ENCODE data around the gene CCN6. TPM values are rescaled to one million over a fixed set of nuclear protein-coding genes. Genes with fewer than 3 reads are reported as not detected.

The CCN6 gene
- total RNA-seq, 1 donor from 2014 or later: not detected

GRCh38 chr6:112062966-112063365, 9.1 kb downstream of the CCN6 start:
- Mint-ChIP-seq H3K4me1 (no peaks in the 10 kb centered on the region), H3K36me3 (no peaks in the 10 kb centered on the region), H3K27me3 (ENCODE audit: insufficient read depth, low read depth) (no peaks in the 10 kb centered on the region), H3K9me3 (no peaks in the 10 kb centered on the region), H3K4me3 (no peak overlapping the region), H3K27ac (no peak overlapping the region)
- Histone ChIP-seq H3K4me3 (no peak overlapping the region), H3K4me1 (no peaks in the 10 kb centered on the region), H3F3A (ENCODE audit: low read depth) (no peaks in the 10 kb centered on the region), H2AFZ (replicated peaks) (no peak overlapping the region), H4K20me1 (ENCODE audit: low read depth) (no peaks in the 10 kb centered on the region), H3K79me2 (ENCODE audit: low read depth) (no peaks in the 10 kb centered on the region), H3K36me3 (no peaks in the 10 kb centered on the region), H3K4me2 (no peak overlapping the region), H3K9me3 (ENCODE audit: low read depth) (no peaks in the 10 kb centered on the region), H3K27me3 (no peaks in the 10 kb centered on the region), H3K27ac (no peak overlapping the region), H3K9ac (no peak overlapping the region)
- no peak for DNase-seq (ENCODE audit: low spot score)
- TF ChIP-seq EZH2phosphoT487 (IDR thresholded peaks at IDR 0.05): no peak

- Histone ChIP-seq H3K4me3 (no peak overlapping the region), H3K79me2 (ENCODE audit: low read depth) (no peaks in the 10 kb centered on the region), H4K20me1 (ENCODE audit: low read depth) (no peaks in the 10 kb centered on the region), H2AFZ (replicated peaks) (no peak overlapping the region), H3K27me3 (no peaks in the 10 kb centered on the region), H3K4me1 (no peaks in the 10 kb centered on the region), H3K4me2 (no peak overlapping the region), H3K36me3 (no peaks in the 10 kb centered on the region), H3K9ac (no peak overlapping the region), H3K27ac (no peak overlapping the region), H3F3A (ENCODE audit: low read depth) (peaks cover 4% of the 10 kb centered on the region), H3K9me3 (ENCODE audit: low read depth) (no peaks in the 10 kb centered on the region)
- no peaks in the 10 kb centered on the region for H3K9me3 Mint-ChIP-seq
- no peaks in the 10 kb centered on the region for H3K27me3 Mint-ChIP-seq (ENCODE audit: insufficient read depth, low read depth)
- no peaks in the 10 kb centered on the region for H3K4me1 Mint-ChIP-seq
- TF ChIP-seq EZH2phosphoT487 (IDR thresholded peaks at IDR 0.05): no peak
- TF ChIP-seq EZH2 (IDR thresholded peaks at IDR 0.05): no peak
- TF ChIP-seq CTCF (IDR thresholded peaks at IDR 0.05): no peak
- H3K27ac Mint-ChIP-seq: no peak overlapping the region
- H3K4me3 Mint-ChIP-seq: no peak overlapping the region
- H3K36me3 Mint-ChIP-seq: no peaks in the 10 kb centered on the region
- no peak for DNase-seq (ENCODE audit: low spot score)
Observed at GRCh38 chr6:112065426-112065986, 11.6 kb downstream of the CCN6 start.

- Histone ChIP-seq H3K9me3 (ENCODE audit: low read depth) (no peaks in the 10 kb centered on the region), H3K4me2 (no peak overlapping the region), H3K27me3 (no peaks in the 10 kb centered on the region), H3K9ac (no peak overlapping the region), H3K79me2 (ENCODE audit: low read depth) (no peaks in the 10 kb centered on the region), H4K20me1 (ENCODE audit: low read depth) (no peaks in the 10 kb centered on the region), H2AFZ (replicated peaks) (no peak overlapping the region), H3K27ac (no peak overlapping the region), H3K36me3 (no peaks in the 10 kb centered on the region), H3K4me3 (no peak overlapping the region), H3K4me1 (no peaks in the 10 kb centered on the region), H3F3A (ENCODE audit: low read depth) (peaks cover 4% of the 10 kb centered on the region)
- no peak overlapping the region for H3K4me3 Mint-ChIP-seq
- no peaks in the 10 kb centered on the region for H3K9me3 Mint-ChIP-seq
- H3K27me3 Mint-ChIP-seq (ENCODE audit: insufficient read depth, low read depth): no peaks in the 10 kb centered on the region
- peaks cover under 1% of the 10 kb centered on the region for H3K36me3 Mint-ChIP-seq
- DNase-seq (ENCODE audit: low spot score): no peak
- no peak overlapping the region for H3K27ac Mint-ChIP-seq
- TF ChIP-seq EZH2phosphoT487 (IDR thresholded peaks at IDR 0.05) (no peak), EZH2 (IDR thresholded peaks at IDR 0.05) (no peak), CTCF (IDR thresholded peaks at IDR 0.05) (no peak)
- H3K4me1 Mint-ChIP-seq: no peaks in the 10 kb centered on the region
Observed at GRCh38 chr6:112066606-112067005, 12.7 kb downstream of the CCN6 start.

- H3K27ac Mint-ChIP-seq: no peak overlapping the region
- H4K20me1 ChIP-seq (ENCODE audit: low read depth): no peaks in the 10 kb centered on the region
- no peak overlapping the region for H3K4me3 Mint-ChIP-seq
- H3F3A ChIP-seq (ENCODE audit: low read depth): peaks cover 6% of the 10 kb centered on the region
- no peaks in the 10 kb centered on the region for H3K9me3 Mint-ChIP-seq
- peaks cover 7% of the 10 kb centered on the region for H3K4me1 ChIP-seq
- no peaks in the 10 kb centered on the region for H3K27me3 ChIP-seq
- no peaks in the 10 kb centered on the region for H3K27me3 Mint-ChIP-seq (ENCODE audit: insufficient read depth, low read depth)
- peaks cover 9% of the 10 kb centered on the region for H3K79me2 ChIP-seq (ENCODE audit: low read depth)
- H3K9ac ChIP-seq: no peak overlapping the region
- H3K9me3 ChIP-seq (ENCODE audit: low read depth): no peaks in the 10 kb centered on the region
- peaks cover 10% of the 10 kb centered on the region for H3K36me3 Mint-ChIP-seq
- no peak for DNase-seq (ENCODE audit: low spot score)
- H3K4me1 Mint-ChIP-seq: peaks cover 7% of the 10 kb centered on the region
- no peak overlapping the region for H3K4me3 ChIP-seq
- no peaks in the 10 kb centered on the region for H3K36me3 ChIP-seq
- TF ChIP-seq EZH2 (IDR thresholded peaks at IDR 0.05) (no peak), EZH2phosphoT487 (IDR thresholded peaks at IDR 0.05) (no peak), CTCF (IDR thresholded peaks at IDR 0.05) (no peak)
- H3K27ac ChIP-seq: no peak overlapping the region
- H2AFZ ChIP-seq (replicated peaks): no peak overlapping the region
- no peak overlapping the region for H3K4me2 ChIP-seq
Observed at GRCh38 chr6:112081569-112081968, 27.7 kb downstream of the CCN6 start.

Data from neural progenitor cell (in vitro differentiated cells).